CD4-positive, alpha-beta T cell treated with Interleukin-17A for 1 hour (primary cell): Measurements from ENCODE around the gene JAK3.
"Not testable (repeated sequence)": the region's sequence is repeated elsewhere in the genome, so short reads cannot be mapped to it uniquely, and the experiment has no call there.

Experiments
- DNase-seq: peaks from one replicate; pipeline ENCODE4 v3.0.0-alpha.2; 2020

JAK3 gene

DNA sequence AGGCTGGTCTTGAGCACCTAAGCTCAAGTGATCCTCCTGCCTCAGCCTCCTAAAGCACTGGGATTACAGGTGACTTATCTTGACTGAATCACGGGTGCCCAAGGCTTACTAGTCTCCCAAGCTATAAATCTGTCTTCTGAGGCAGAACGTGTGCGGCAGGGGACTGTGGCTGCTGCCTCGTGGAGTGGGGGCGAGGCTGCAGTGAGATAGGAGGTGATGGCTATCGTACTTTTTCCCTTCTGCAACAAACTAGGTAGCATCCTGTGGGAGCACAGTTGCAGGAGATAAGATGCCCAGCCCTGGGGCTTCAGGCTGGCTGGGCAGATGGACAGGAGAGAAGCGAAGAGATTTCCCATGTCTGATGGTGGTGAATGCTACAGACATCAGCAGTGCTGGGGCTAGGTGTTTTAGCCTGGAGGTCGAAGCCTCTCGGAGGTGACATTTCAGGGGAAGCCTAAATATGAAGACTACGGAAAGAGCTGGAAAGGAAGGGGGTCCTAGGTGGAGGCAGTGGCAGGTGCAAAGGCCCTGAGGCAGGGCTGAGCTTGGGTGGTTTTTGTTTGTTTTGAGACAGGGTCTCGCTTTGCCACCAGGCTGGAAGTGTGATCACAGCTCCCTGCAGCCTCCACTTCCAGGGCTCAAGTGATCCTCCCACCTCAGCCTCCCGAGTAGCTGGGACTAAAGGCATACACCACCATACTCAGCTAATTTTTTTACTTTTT is 45.5 kb downstream of the JAK3 start:
- no peak for DNase-seq

GRCh38 chr19:17798599-17798998 is 49.2 kb downstream of the JAK3 start:
- not testable (repeated sequence) for DNase-seq

GRCh38 chr19:17797424-17798201 is 50.2 kb downstream of the JAK3 start:
- no peak for DNase-seq

GRCh38 chr19:17796838-17797423 is 50.9 kb downstream of the JAK3 start:
- DNase-seq = no peak

GRCh38 chr19:17796013-17796837 is 51.6 kb downstream of the JAK3 start:
- no peak for DNase-seq

- DNase-seq = no peak
Observed at GRCh38 chr19:17795495-17795856, 52.3 kb downstream of the JAK3 start.

DNA sequence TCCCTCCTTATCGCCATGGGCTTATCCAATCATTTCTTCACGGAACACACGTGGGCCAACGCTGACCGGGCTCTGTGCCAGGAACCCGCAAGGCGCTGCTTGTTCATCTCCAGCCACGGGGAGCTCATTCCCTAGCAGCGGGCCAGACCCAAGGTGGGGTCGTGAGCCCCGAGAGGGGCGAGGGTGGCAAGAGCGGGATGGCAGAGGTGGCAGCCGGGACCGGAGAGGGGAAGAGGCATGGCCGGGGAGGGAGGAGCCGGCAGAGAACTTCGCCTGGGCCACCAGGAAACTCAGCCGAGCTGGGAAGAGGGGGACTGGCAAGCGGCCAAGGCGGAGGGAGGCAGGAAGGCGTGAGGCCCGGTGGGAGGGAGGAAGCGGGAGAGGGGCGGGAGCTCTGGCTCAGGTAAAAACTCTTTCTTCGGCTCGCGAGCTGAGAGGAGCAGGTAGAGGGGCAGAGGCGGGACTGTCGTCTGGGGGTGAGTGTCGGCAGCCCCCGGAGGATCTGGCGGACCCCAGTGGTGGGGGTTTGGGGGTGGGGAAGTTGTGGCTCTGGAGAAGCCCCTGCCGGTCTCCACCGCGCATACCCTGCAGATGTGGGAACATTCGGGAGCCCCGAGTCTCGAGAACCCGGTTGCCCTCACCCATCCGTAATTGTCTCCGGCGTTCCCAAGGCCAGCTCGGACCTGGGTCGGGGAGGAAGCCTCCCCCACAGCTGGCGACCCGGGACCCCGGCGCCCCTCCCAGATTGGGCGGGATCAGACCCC is 52.9 kb downstream of the JAK3 start, which contains the start of gene B3GNT3:
Gene B3GNT3 (plus strand): TSS at position 408 of the 764 bp plus-strand sequence. CDS start 12,670 bp downstream, outside the sequence.
- DNase-seq = no peak

DNA sequence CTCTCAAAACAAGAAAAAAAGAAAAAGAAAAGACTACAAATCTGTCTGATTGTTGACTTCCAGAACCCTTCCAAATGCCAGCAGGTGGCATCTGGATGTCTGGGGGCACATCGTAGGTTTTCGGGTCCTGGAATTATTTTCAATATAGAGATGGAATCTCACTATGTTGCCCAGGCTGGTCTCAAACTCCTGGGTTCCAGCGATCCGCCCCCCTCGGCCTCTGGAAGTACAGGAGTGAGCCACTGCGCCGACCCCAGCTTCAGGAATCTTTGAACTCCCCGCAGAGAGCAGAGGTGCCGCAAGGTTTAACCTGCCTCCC is 53.4 kb downstream of the JAK3 start:
- DNase-seq = no peak

- DNase-seq = peak; percentile 34
Observed at GRCh38 chr19:17790059-17790780, 57.6 kb downstream of the JAK3 start.

GRCh38 chr19:17788632-17789031 is 59.1 kb downstream of the JAK3 start:
- no peak for DNase-seq

GRCh38 chr19:17787274-17787913 is 60.4 kb downstream of the JAK3 start:
- DNase-seq = no peak

DNA sequence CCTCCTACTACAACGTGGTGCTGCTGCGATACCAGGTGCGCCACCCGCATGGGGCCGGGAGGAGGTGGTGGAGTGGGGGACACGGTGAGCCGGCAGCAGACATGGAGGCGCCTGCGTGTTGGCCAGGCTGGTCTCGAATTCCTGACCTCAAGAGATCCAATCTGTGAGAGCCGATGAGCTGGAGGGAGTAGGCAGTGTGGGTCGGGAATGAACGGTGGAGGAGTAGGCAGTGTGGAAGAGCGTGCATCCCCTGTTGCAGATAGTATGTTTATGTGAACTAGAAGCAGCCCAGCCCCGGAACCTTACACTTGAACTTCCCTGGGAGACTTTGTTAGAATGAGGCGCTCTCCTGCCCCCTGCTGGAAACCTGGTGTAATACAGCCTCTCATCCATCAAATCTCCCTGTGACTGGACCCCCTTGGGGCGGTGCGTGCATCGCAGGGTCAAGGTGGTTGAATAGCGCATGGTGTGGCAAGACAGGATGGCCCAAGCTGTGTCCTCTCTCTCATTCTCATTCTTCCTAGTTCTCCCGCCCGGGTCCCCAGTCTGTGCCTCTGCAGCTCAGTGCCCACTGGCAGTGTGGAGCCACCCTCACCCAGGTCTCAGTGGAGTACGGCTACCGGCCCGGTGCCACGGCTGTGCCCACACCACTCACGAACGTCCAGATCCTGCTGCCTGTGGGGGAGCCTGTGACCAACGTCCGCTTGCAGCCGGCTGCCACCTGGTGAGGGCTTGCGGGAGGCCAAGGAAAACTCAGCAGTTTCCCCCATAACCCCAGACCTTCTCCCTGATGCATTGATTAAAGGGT is 63.4 kb downstream of the JAK3 start:
- DNase-seq = peak; percentile 78

DNA sequence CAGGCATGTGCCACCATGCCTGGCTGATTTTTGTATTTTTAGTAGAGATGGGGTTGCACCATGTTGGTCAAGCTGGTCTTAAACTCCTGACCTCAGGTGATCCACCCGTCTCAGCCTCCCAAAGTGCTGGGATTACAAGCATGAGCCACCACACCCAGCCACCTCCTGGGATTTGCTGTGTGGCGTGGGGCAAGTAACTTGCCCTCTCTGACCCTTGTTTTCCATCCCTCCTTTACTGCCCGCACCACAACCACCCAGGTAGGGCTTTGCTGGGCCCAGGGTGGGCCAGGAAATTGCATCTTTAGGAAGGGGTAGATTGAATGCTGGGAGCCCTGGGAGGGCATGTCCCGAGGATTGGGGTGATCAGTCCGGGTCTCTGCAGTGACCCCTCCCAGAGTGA is 64.1 kb downstream of the JAK3 start:
- not testable (repeated sequence) for DNase-seq

DNA sequence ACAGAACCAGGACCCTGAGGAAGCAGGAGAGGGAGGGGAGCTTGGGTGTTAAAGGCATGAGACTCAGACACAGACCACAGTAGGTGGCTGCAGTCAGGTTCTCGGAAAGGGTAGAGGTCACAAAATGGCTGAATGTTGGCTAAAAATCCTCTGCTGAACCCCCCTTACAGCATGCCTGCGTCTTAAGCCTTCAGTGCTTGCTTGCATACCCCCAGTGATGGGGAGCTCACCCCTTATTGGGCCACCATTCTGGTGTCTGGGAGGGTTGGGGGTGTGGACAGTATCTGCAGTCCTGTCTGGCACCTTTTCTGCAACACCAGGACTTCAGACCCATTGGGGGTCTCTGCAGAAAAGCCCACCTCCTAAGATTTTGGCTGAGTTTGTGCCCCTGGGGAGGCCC is 67.0 kb downstream of the JAK3 start:
- no peak for DNase-seq

GRCh38 chr19:17778968-17779929 is 68.5 kb downstream of the JAK3 start:
- DNase-seq = no peak

GRCh38 chr19:17778251-17778967 is 69.4 kb downstream of the JAK3 start:
- DNase-seq = peak; percentile 52

DNA sequence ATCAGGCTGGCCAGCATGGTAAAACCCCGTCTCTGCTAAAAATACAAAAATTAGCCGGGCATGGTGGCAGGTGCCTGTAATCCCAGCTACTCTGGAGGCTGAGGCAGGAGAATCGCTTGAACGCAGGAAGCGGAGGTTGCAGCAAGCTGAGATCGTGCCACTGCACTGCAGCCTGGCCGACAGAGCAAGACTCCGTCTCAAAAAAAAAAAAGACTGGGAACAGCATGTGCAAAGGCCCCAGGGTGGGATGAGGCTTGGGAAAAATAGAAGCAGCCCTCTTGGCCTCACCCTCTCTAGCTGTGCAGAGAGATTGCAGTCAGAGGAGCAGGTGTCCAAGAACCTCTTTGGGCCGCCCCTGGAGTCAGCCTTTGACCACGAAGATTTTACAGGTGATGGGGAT is 69.9 kb downstream of the JAK3 start:
- not testable (repeated sequence) for DNase-seq
